IMR-90 (cell line): ENCODE results near the gene CNOT6.

Experiments
- POLR2A ChIP-seq: IDR thresholded peaks from 2 replicates; pipeline ENCODE4 v1.6.1; 2012; ENCODE audit warnings: mild to moderate bottlenecking, low read depth, low read length
- TF ChIP-seq, protein P1 (sequence below): conservative IDR thresholded peaks from 2 replicates; pipeline ENCODE4 v1.5.1; 2012; ENCODE audit warnings: mild to moderate bottlenecking, low read depth, low read length, improper control_type of control experiment

GRCh38 chr5:180583738-180584137 is 89.6 kb downstream of the CNOT6 start:
- TF ChIP-seq POLR2A, result no peak
- TF ChIP-seq, protein P1, sequence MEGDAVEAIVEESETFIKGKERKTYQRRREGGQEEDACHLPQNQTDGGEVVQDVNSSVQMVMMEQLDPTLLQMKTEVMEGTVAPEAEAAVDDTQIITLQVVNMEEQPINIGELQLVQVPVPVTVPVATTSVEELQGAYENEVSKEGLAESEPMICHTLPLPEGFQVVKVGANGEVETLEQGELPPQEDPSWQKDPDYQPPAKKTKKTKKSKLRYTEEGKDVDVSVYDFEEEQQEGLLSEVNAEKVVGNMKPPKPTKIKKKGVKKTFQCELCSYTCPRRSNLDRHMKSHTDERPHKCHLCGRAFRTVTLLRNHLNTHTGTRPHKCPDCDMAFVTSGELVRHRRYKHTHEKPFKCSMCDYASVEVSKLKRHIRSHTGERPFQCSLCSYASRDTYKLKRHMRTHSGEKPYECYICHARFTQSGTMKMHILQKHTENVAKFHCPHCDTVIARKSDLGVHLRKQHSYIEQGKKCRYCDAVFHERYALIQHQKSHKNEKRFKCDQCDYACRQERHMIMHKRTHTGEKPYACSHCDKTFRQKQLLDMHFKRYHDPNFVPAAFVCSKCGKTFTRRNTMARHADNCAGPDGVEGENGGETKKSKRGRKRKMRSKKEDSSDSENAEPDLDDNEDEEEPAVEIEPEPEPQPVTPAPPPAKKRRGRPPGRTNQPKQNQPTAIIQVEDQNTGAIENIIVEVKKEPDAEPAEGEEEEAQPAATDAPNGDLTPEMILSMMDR, result no peak
